ENCODE measurements around the gene PDE4B. TPM values are rescaled to one million over a fixed set of nuclear protein-coding genes. Genes with fewer than 3 reads are reported as not detected.

The PDE4B gene
- total RNA-seq, 4 donors from 2014 or later: 5.5 to 13.6 (median 9.3) TPM

DNA sequence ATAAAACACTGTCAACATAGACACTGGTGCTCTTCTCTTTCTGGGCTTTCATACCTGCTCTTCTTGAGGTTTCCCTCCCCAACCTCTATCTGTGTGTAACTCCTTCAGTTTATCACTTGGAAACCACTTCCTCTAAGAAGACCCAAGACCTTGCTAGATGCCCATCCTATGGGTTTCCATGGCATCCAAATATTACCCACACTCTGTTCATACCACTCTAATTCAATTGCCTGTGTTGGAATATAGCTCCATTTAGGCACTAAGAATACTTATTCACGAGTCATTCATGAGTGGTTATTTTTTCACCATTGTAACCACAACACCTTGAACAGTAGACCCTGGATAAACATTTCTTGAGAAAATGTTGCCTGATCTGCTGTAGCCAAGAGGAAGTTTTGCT lies 510.1 kb downstream of the PDE4B start:
- WGBS, 2 donors: 63% methylated on average over 1 of the region's 1 CpG

DNA sequence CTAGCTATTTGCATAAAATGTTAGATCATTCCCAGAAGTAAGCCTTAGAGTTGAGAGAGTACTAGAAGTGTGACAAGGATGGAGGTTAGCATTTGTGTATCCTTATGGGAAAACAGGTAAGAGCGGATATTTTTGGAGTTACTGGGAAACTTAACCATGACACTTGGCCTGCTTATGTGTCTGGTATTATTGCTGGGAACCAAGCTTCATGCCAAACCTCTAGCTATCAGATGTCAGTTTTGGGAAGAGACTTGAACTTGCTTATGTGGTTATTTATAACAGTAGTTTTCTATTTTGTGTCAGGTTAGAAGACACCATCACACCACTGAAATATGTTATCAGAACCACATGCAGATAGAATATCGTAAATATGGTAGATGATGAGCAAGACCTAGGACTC lies 511.0 kb downstream of the PDE4B start:
- WGBS, 2 donors: 97% methylated on average over 2 of the region's 2 CpGs
- H3K4me3 ChIP-seq (ENCODE audit: low read depth, poor library complexity, severe bottlenecking): no peak overlapping the region
- TF ChIP-seq POLR2A (IDR thresholded peaks at IDR 0.05): no peak
- TF ChIP-seq, protein P1, sequence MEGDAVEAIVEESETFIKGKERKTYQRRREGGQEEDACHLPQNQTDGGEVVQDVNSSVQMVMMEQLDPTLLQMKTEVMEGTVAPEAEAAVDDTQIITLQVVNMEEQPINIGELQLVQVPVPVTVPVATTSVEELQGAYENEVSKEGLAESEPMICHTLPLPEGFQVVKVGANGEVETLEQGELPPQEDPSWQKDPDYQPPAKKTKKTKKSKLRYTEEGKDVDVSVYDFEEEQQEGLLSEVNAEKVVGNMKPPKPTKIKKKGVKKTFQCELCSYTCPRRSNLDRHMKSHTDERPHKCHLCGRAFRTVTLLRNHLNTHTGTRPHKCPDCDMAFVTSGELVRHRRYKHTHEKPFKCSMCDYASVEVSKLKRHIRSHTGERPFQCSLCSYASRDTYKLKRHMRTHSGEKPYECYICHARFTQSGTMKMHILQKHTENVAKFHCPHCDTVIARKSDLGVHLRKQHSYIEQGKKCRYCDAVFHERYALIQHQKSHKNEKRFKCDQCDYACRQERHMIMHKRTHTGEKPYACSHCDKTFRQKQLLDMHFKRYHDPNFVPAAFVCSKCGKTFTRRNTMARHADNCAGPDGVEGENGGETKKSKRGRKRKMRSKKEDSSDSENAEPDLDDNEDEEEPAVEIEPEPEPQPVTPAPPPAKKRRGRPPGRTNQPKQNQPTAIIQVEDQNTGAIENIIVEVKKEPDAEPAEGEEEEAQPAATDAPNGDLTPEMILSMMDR (IDR thresholded peaks at IDR 0.05): no peak
- DNase-seq (ENCODE audit: low spot score in 2 of 2): no peak
- intact Hi-C loops (cut with DNase I; ENCODE audit: low total_unique reads): no loop called here

More for the DNA sequence above, 510.1 kb downstream of the PDE4B start:
- no peak overlapping the region for H3K4me3 ChIP-seq (ENCODE audit: low read depth, poor library complexity, severe bottlenecking)
- no peak for DNase-seq (ENCODE audit: low spot score in 2 of 2)
- no peak for TF ChIP-seq POLR2A (IDR thresholded peaks at IDR 0.05)
- TF ChIP-seq, protein P1 (IDR thresholded peaks at IDR 0.05): no peak
- intact Hi-C loops (cut with DNase I; ENCODE audit: low total_unique reads): no loop called here

DNA sequence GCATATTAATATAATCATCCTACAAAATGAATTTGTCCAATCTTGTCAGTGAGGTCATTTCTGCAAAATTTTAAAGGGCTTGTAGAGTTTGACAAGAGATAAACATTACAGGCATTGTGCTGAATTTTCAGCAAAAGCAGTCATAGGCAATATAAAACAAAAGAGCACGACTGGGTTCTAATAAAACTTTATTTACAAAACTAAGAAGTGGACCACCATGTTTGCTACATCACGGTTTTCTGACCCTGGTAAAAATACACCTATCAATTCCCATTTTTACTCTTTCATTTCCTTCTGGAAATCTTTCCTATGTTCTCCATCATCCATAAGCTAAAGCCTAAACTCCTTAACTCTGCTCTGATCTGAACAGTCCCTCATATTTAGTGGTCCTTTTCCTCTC lies 511.4 kb downstream of the PDE4B start:
- no peak overlapping the region for H3K4me3 ChIP-seq (ENCODE audit: low read depth, poor library complexity, severe bottlenecking)
- TF ChIP-seq POLR2A (IDR thresholded peaks at IDR 0.05): no peak
- TF ChIP-seq, protein P1 (IDR thresholded peaks at IDR 0.05): no peak
- DNase-seq (ENCODE audit: low spot score in 2 of 2): no peak
- intact Hi-C loops (cut with DNase I; ENCODE audit: low total_unique reads): no loop called here
- 85 to 90% methylated on average over 2 of the region's 2 CpGs for WGBS, 2 donors

DNA sequence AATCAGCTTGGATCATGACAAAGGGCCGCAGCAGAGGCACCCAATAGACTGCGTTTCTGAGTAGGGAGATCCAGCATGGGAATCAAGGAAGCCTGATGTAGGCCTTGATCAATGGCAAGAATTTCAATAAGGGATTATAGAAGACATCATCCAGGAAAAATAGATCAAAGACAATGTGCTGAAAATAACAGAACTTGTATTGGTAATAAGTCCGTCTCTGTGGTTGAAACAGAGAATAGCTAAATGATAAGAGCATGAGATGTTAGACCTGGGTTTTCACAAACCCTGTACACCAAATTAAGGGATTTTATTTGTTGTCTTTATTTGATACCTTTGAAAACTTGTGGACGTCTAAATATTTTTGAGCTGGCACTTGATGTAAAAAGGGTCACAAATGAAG lies 513.2 kb downstream of the PDE4B start:
- intact Hi-C loops (cut with DNase I; ENCODE audit: low total_unique reads): no loop called here
- TF ChIP-seq, protein P1 (IDR thresholded peaks at IDR 0.05): no peak
- TF ChIP-seq POLR2A (IDR thresholded peaks at IDR 0.05): no peak
- no peak for DNase-seq (ENCODE audit: low spot score in 2 of 2)
- H3K4me3 ChIP-seq (ENCODE audit: low read depth, poor library complexity, severe bottlenecking): no peak overlapping the region
- WGBS, 2 donors: 92 to 96% methylated on average over 4 of the region's 4 CpGs

DNA sequence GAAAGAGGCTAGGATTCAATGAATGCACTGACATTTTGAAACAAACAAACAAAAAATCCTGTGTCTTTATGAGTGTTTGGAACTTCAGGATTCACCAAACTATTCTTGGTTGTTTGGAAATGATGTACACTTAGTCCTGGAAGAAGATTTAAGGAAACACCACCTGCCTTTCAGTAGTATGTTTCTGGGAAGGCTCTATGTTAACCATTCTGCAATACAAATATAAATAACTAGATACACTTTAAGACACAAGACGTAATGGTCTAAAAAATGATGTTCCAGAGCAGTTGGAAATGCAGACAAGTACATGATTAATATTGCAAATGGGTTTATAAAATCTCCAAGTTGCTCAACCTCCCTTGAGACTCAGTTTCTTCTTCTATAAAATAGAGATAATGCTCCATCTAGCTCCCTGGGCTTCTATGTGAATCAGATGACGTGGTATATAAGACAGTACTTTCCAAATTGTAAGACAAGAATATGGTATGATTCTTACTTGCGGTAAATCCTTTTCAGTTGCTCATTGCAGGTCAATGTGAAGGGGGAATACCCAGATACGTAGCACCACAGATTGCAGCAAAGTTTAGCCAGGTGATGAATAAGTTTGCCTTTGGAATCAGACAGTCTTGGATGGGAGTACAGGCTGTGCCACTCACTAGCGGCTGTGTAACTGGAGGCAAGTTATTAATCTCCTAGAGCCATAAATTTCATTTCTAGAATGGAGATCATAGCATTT lies 516.5 kb downstream of the PDE4B start:
- intact Hi-C loops (cut with DNase I; ENCODE audit: low total_unique reads): no loop called here
- DNase-seq (ENCODE audit: low spot score in 2 of 2): no peak
- WGBS, 2 donors: 89 to 96% methylated on average over 5 of the region's 5 CpGs
- TF ChIP-seq POLR2A (IDR thresholded peaks at IDR 0.05): no peak
- TF ChIP-seq, protein P1 (IDR thresholded peaks at IDR 0.05): no peak
- H3K4me3 ChIP-seq (ENCODE audit: low read depth, poor library complexity, severe bottlenecking): no peak overlapping the region

DNA sequence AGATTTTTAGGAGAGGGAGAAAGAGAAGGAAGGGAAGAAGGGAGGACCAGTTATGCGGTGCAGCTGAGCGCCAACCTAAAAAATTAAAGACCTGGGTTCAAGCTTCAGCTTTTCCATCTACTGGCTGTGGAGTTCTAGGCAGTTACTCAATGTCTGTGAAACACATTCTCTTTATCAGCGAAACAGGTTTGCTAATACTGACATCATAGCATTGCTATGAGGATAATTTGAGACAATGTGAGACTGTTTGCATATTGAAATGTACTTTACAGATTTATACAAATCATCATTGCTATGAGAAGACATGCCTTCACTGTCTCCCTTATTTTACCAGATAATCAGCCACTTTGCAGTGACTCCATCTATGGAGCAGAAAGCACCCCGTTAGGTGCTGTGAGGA lies 518.4 kb downstream of the PDE4B start:
- TF ChIP-seq, protein P1 (IDR thresholded peaks at IDR 0.05): no peak
- no peak for TF ChIP-seq POLR2A (IDR thresholded peaks at IDR 0.05)
- no peak overlapping the region for H3K4me3 ChIP-seq (ENCODE audit: low read depth, poor library complexity, severe bottlenecking)
- 71 to 84% methylated on average over 4 of the region's 4 CpGs for WGBS, 2 donors
- intact Hi-C loops (cut with DNase I; ENCODE audit: low total_unique reads): no loop called here
- no peak for DNase-seq (ENCODE audit: low spot score in 2 of 2)

Measured in lower leg skin (tissue), 4 donors.